Rectal smooth muscle tissue (tissue), 1 donor: Measurements from ENCODE around the gene PARP1.

ENCODE experiments used
- H3K27ac ChIP-seq: one replicate; pipeline ENCODE4 v1.7.0; 2013; ENCODE audit warnings: low read depth, low read length, inconsistent platforms
- H3K27me3 ChIP-seq: one replicate; pipeline ENCODE4 v1.7.0; 2013; ENCODE audit warnings: low read length; ENCODE audit not compliant: control insufficient read depth, insufficient read depth
- H3K36me3 ChIP-seq: one replicate; pipeline ENCODE4 v1.7.0; 2013; ENCODE audit warnings: low read length; ENCODE audit not compliant: control insufficient read depth, insufficient read depth
- H3K4me1 ChIP-seq: one replicate; pipeline ENCODE4 v1.7.0; 2013; ENCODE audit warnings: low read length; ENCODE audit not compliant: control insufficient read depth, insufficient read depth
- H3K4me3 ChIP-seq: one replicate; pipeline ENCODE4 v1.7.0; 2013; ENCODE audit warnings: low read length
- H3K9ac ChIP-seq: one replicate; pipeline ENCODE4 v1.7.0; 2013; ENCODE audit warnings: low read length

Gene PARP1

DNA sequence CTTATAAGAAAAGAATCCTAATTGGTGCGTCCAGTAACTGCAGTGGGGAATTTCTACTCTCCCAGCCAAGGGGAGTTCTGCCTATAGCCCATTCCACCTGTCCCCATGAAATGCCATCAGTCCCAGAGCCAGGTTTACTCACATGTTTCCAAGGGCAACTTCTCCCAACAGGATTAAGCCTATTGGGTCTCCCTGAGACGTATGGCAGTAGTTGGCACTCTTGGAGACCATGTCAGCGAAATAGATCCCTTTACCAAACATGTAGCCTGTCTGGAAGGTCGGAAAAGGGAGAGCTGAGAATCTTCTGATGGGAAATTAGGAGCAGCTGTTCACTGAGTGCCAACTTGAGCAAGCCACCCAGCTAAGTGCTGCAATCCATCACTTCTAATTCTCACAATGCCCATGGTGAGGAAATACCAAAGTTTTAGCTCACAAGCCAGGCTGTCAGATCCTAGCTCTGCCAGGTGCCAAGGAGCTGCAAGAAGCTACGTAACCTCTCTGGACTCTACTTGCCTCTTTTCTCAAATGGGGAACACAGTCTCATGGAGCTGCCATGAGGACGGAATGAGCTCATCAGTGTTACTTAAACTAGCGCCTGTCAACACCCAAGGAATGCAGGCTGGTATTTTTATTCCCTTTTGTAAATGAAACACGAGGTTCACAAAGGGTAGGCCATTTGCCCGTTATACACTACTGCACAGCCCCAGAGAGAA lies 43.9 kb downstream of the PARP1 start:
- Histone ChIP-seq H3K4me1 (no peaks in the 10 kb centered on the region), H3K27me3 (no peaks in the 10 kb centered on the region), H3K27ac (no peak overlapping the region), H3K36me3 (peaks cover 56% of the 10 kb centered on the region), H3K9ac (no peak overlapping the region), H3K4me3 (no peak overlapping the region)

DNA sequence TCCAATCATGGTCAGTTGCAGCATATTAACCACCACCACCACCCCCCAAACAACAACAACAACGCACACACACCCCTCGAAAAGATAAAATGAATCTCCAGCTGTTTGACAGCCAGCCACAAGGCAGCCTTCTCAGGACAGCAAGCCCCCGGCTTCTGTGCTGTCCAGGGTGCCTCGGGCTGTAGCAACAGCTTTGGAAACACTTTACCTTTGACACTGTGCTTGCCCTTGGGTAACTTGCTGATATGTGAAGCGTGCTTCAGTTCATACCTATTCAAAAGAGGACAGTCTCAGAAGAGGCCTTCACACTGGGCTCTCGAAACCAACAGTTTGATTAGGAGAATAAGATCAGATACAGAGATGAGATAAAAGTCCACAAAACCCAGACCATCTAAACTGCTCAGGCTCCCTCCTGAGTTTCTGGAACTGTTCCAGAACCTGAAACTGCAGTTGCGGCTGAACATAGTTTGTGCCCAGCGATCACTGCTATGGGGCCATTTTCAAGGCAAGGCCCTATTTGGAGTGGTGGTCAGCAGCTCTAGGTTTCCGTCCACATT lies 44.9 kb downstream of the PARP1 start:
- no peak overlapping the region for H3K9ac ChIP-seq
- H3K4me3 ChIP-seq, result no peak overlapping the region
- no peaks in the 10 kb centered on the region for H3K4me1 ChIP-seq
- H3K27ac ChIP-seq, result no peak overlapping the region
- H3K36me3 ChIP-seq, result peaks cover 52% of the 10 kb centered on the region
- H3K27me3 ChIP-seq, result no peaks in the 10 kb centered on the region

DNA sequence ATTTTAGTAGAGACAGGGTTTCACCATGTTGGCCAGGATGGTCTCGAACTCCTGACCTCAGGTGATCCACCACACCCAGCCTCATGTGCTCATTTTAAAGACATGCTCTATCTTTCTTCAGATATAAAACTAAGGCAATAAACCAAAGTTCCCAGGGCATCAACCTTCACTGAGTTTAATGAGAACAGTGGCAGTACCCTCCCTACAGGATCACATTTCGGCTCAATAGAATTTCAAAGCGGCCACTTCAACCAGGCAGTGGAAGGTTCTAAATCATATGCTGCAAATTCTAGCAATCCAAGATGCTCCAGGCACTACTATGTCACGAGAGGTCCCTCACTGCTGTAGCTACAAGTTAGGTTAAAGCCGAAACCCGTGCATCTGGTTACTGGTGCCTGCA lies 45.5 kb downstream of the PARP1 start:
- H3K27ac ChIP-seq, result no peak overlapping the region
- no peak overlapping the region for H3K9ac ChIP-seq
- no peak overlapping the region for H3K4me3 ChIP-seq
- peaks cover 46% of the 10 kb centered on the region for H3K36me3 ChIP-seq
- H3K4me1 ChIP-seq, result no peaks in the 10 kb centered on the region
- H3K27me3 ChIP-seq, result no peaks in the 10 kb centered on the region

DNA sequence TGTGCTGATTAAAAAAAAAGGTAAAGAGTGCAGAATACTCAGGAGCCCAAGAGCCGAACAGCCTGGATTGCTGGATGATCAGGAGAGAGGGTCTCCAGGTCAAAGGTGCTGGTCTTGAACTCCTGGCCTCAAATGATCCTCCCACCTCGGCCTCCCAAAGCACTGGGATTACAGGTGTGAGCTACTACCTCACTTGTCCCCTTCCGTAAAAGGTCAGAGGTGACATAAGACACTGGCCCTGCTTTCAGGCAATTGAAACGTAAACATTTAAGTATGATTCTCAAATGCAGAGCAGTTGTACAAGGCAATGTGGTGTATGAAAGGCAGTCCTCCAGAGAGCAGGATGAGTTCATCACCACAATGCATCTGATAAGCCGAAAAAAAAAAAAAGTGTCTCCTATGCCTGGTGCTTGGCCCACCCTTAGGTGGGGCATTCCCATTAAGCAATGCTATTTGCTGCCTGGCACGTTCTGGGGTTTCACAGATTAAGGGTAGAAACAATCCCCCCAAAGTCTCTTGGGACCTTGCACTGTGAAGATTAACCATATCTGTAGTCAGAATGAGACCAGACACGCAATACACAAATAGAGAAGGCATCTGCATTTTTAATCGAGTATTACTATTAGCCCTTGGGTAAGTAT lies 47.7 kb downstream of the PARP1 start:
- Histone ChIP-seq H3K27me3 (no peaks in the 10 kb centered on the region), H3K27ac (no peak overlapping the region), H3K4me1 (peaks cover 4% of the 10 kb centered on the region), H3K9ac (no peak overlapping the region), H3K36me3 (peaks cover 35% of the 10 kb centered on the region), H3K4me3 (no peak overlapping the region)

DNA sequence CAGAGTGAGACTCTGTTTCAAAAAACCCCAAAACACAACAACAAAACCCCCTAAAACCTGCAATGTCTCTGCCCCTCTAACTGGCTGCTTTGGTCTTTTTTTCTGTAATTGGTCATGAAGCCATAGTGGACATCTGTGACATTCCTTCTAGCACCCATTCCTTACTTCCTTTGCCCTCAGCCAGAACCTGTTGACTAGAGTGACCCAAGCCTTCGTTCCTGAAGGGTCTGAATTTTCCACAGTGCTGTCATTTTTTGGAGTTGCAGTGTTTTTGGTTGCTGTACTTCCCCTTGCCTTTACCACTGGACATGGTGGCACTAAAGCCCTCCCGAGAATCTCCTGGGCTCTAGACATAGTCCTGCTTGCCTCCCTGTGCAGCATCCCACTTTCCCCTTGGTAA lies 50.5 kb downstream of the PARP1 start:
- peaks cover 4% of the 10 kb centered on the region for H3K4me1 ChIP-seq
- H3K4me3 ChIP-seq, result no peak overlapping the region
- H3K9ac ChIP-seq, result no peak overlapping the region
- no peak overlapping the region for H3K27ac ChIP-seq
- H3K27me3 ChIP-seq, result no peaks in the 10 kb centered on the region
- H3K36me3 ChIP-seq, result peaks cover 21% of the 10 kb centered on the region

DNA sequence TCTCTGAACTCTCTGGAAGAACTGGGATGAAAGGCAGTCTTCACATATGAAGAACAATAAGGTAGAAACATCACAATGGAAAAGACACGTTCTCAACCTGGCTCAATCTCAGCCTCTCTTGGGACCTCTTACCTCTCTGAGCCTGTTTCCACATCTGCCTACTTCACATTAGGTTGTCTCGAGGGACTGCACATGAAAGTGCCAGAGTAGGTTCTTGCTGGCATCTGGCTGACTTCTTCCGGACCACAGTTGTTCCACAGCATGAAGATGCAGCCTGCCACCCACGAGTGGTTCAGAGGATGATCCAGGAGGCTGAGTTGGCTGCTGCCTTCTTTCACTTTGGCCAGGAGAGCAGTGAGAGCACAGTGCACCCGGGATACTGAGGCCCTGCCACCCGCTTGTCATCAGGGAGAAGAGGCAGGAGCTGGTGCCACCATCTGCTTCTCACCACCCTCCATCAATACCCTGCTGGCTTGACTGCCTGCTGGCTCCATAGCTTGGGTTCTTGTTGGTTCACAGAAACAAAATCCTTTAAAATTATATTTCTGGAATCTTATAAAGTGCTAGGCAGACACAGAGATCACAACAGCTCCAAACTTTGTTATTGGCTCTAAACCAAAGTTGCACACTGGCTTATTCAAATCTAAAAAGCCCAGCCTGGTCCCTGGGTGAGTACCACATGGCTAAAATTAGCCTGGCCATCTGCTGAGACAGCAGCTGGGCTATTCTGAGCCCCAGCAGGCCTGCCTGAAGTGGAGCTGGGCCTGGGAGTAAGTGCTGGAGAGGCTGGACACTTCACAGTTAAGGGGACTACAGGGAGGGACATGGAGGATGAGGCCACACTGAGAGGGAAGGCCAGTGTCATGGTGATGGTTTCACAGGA lies 52.0 kb downstream of the PARP1 start:
- no peak overlapping the region for H3K27ac ChIP-seq
- peaks cover 4% of the 10 kb centered on the region for H3K4me1 ChIP-seq
- H3K27me3 ChIP-seq, result no peaks in the 10 kb centered on the region
- H3K4me3 ChIP-seq, result no peak overlapping the region
- no peak overlapping the region for H3K9ac ChIP-seq
- H3K36me3 ChIP-seq, result peaks cover 9% of the 10 kb centered on the region

DNA sequence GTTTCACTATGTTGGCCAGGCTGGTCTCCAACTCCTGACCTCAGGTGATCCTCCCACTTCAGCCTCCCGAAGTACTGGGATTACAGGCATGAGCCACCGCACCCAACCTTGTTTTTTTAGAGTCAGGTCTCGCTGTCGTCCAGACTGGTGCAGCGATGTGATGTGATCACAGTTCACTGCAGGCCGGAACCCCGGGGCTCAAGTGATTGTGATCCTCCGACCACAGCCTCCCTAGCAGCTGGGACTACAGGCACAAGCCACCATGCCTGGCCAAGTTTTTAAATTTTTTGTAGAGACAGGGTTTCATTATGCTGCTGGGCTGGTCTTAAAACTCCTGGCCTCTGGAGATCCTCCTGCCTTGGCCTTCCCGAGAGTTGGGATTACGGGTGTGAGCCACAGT lies 52.9 kb downstream of the PARP1 start:
- Histone ChIP-seq H3K4me3 (no peak overlapping the region), H3K27ac (no peak overlapping the region), H3K9ac (no peak overlapping the region), H3K36me3 (peaks cover 5% of the 10 kb centered on the region), H3K27me3 (no peaks in the 10 kb centered on the region), H3K4me1 (peaks cover 4% of the 10 kb centered on the region)

DNA sequence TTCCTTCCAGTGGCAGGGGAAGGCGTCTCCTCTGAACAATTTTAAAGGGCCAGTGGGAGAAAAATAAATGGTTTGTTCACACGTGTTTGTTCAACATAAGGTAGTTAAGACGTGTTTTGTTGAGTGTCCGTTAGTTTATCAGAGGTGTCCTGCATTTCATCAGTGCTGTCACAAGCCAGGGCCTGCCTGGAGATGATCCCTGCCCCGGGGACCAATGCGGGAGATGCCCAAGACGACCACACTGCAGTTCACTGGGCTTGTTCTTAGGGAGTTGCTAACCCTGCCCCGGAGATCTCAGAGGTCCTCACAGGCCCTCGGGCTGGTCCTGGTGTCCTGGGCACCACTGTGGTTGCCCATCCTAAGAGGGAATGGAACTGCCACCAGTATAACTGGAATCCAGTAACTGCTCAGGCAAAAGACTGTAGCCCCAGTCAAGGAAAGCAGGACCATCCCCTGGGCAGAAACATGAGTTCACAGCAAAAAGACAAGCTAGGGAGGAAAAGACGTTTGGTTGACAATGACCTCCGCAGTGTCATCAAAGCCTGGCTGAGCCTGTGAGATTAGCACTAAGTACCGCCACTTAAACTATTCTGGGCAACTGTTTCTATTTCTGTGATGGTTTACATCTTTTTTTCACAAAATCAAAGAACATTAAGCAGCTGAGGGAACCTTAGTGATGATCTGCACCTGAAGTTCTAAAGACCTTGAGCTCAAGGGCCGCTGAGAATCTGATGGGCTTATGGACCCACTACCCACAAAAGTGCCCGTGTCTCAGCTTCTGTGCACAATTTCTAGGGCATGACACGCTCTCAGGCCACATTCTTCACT lies 54.0 kb downstream of the PARP1 start:
- H3K9ac ChIP-seq, result no peak overlapping the region
- peaks cover 4% of the 10 kb centered on the region for H3K4me1 ChIP-seq
- no peak overlapping the region for H3K27ac ChIP-seq

DNA sequence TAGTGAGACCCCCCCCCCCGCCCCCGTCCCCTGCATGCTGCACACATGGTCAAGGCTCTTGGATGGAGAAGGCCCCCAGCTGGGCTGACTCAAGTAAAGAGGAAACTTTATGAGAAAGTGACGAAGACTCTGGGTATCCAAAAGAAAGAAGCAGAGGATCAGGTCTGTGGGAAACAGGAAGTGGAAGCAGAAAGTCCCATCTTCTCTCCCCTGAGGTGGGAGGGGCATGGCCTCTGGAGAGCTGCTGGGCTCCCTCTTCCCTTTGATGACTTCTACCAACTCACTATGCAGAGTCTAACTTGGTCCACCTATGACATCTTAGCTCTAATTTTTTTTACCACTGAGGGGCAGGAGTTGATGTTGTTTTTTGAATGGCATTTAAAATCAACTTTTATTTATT lies 56.2 kb downstream of the PARP1 start:
- no peak overlapping the region for H3K9ac ChIP-seq
- no peak overlapping the region for H3K4me3 ChIP-seq
- peaks cover 4% of the 10 kb centered on the region for H3K4me1 ChIP-seq
- H3K36me3 ChIP-seq, result no peaks in the 10 kb centered on the region
- H3K27ac ChIP-seq, result no peak overlapping the region
- no peaks in the 10 kb centered on the region for H3K27me3 ChIP-seq

More for the DNA sequence above, 54.0 kb downstream of the PARP1 start:
- no peak overlapping the region for H3K4me3 ChIP-seq
- peaks cover under 1% of the 10 kb centered on the region for H3K36me3 ChIP-seq
- H3K27me3 ChIP-seq, result no peaks in the 10 kb centered on the region

DNA sequence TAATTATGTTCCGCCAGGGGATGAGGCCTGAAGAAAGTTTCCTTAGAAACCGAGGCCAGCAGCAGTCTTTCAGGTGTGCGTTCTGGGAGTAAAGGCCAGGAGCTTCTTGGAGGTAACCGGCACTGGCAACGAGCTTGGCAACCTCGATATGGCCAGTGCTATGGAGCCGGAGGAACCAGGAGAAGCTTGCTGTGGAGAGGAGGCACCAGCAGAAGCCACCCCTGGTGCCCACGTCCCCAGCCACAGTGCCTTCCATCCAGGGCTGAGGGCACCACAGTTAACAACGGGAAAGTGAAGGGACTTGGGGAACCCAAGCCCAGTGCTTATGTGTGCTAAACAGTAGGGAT lies 57.4 kb downstream of the PARP1 start:
- no peak overlapping the region for H3K9ac ChIP-seq
- no peaks in the 10 kb centered on the region for H3K27me3 ChIP-seq
- no peak overlapping the region for H3K27ac ChIP-seq
- no peaks in the 10 kb centered on the region for H3K36me3 ChIP-seq
- H3K4me1 ChIP-seq, result no peaks in the 10 kb centered on the region
- H3K4me3 ChIP-seq, result no peak overlapping the region

DNA sequence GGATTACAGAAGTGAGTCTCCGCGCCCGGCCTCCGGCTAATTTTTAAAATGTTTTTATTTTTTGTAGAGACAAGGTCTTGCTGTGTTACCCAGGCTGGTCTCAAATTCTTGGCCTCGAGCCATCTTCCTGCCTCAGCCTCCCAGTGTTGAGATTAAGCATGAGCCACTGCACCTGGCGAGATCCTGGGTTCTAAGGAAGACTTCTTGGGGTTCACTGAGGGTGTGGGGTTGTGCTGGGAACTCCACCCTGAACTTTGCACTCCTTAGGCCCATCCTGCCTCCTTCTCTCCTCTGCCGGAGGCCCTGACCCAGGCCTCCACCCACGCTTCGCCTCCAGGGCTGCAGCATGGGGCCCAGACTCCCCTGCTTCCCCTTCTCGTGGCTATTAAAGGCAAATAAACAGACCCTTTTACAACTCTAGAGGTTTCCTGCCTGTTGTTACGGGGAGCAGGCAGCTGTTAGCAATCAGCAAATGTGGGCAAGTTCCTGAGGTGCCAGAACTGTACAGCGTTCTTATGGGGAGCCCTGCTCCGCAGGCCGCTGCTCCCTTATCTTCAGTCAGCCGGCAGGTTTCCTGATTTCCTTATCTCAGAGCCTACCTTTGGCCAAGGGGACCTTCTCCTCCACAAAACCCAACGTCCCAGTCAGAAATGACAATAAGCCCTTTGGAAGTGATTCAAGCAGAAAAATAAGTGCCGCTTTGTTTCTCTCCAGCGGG lies 57.9 kb downstream of the PARP1 start:
- no peaks in the 10 kb centered on the region for H3K36me3 ChIP-seq
- no peaks in the 10 kb centered on the region for H3K27me3 ChIP-seq
- H3K4me3 ChIP-seq, result no peak overlapping the region
- H3K27ac ChIP-seq, result no peak overlapping the region
- H3K9ac ChIP-seq, result no peak overlapping the region
- no peaks in the 10 kb centered on the region for H3K4me1 ChIP-seq
